ENCODE results near the gene PLA2G12B.
"Not testable (repeated sequence)": the region's sequence is repeated elsewhere in the genome, so short reads cannot be mapped to it uniquely, and the experiment has no call there.

The PLA2G12B gene

DNA sequence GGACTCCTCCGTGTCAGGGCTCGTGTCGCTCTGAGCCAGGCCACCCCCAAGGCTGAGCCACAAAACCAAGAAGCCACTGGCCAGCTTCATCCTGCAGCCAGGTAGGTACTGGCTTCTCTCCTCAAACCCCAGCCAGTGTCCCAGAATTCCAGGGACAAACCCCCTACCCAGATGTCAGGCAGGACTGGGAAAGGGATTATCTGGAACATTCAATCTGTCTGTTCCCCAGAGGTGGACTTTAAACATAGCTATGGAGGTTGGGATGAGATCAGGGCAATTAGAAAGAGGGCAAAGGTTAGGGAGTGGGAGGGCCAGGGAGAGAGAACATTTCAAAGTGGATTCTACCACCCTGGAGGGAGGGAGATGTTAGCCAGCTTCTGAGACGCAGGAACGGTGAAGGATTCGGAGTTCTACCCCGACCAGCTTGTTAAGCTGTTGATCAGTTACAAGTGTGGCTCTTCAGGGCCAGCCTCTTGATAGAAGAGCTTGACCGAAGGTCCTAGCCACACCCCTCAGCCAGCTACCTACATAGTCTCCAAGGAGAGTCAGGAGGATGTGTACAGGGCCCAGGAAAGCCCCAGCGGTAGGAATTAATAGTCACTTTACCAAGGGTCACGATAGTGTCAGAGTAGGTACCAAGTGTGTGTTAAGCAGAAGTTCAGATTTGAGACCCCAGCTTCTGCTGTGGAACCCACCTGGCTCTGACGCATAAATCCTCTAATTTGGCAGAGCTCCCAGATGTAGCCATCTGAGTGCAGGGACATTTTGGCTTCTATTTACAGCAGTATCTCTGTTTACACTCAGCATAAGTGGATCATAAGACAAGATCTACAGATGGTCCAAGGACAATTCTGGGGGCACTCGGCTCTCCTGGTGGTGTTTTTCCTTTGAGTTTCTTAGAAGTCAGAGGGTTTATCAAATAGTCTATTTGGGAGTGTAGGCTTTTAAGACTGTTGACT lies at the start of gene PLA2G12B:
Gene PLA2G12B, minus strand, starts transcription at position 211 of the 959 bp plus-strand sequence. Its CDS starts 121 bp downstream, at position 90.
- Histone ChIP-seq H4K20me1 (no peaks in the 10 kb centered on the region; a peak in 1 of 22 replicates), H3K4me3 (no peak within 1 kb of the TSS), H3K27ac (no peak within 1 kb of the TSS), H3K4me1 (no peaks in the 10 kb centered on the region), H3K4me2 (no peak within 1 kb of the TSS), H3K9me3 (replicated peaks in 1 of 11) (no peaks in the 10 kb centered on the region), H3K27me3 (no peaks in the 10 kb centered on the region), H3K9ac (no peak within 1 kb of the TSS), H3K36me3 (no peaks in the 10 kb centered on the region)
- no peak for TF ChIP-seq Cebpa-rat (IDR thresholded peaks at IDR 0.05)

DNA sequence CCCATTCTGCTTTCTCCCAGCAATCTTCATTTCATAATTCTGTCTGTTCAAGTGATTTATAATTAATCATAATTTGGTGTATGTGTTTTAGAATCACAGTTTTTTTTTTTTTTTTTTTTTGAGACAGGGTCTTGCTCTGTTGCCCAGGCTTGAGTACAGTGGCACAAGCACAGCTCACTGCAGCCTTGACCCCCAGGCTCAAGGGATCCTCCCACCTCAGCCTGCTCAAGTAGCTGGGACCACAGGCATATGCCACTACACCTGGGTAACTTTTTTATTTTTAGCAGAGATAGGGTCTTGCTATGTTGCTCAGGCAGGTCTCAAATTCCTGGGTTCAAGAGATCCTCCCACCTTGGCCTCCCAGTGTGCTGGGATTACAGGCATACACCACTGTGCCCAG lies 49.2 kb upstream of the PLA2G12B start:
- TF ChIP-seq Cebpa-rat (IDR thresholded peaks at IDR 0.05), result no peak
- Histone ChIP-seq H3K9me3 (replicated peaks in 1 of 11) (peaks cover 0 to 3% (median 1%) of the 10 kb centered on the region in 11 experiments; a peak in 7 of 22 replicates), H3K27me3 (no peaks in the 10 kb centered on the region), H3K36me3 (peaks cover 49 to 98% (median 82%) of the 10 kb centered on the region in 11 experiments), H3K4me2 (no peak overlapping the region), H3K4me1 (no peaks in the 10 kb centered on the region), H4K20me1 (peaks cover 0 to 11% (median 0%) of the 10 kb centered on the region in 11 experiments; a peak in 1 of 22 replicates), H3K9ac (no peak overlapping the region), H3K4me3 (no peak overlapping the region), H3K27ac (no peak overlapping the region)

DNA sequence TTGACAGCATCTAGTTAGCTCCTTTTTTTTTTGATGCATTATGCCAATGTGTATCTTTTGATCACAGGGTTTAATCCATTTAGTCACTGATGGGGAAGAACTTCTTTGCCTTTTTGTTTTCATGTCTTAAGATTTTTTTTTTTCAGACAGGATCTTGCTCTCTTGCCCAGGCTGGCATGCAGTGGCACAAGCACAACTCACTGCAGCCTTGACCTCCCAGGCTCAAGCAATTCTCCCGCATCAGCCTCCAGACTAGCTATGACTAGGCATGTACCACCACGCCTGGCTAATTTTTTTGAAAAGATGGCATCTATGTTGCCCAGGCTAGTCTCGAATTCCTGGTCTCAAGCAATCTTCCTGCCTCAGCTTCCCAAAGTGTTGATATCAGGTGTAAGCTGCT lies 46.4 kb upstream of the PLA2G12B start:
- Histone ChIP-seq H3K4me3 (no peak overlapping the region), H3K9me3 (replicated peaks in 1 of 11) (peaks cover 16 to 30% (median 25%) of the 10 kb centered on the region in 11 experiments; a peak in 20 of 22 replicates), H3K27ac (no peak overlapping the region), H3K36me3 (peaks cover 21 to 88% (median 64%) of the 10 kb centered on the region in 11 experiments), H3K9ac (no peak overlapping the region), H3K4me1 (no peaks in the 10 kb centered on the region), H4K20me1 (no peaks in the 10 kb centered on the region), H3K27me3 (no peaks in the 10 kb centered on the region), H3K4me2 (no peak overlapping the region)
- no peak for TF ChIP-seq Cebpa-rat (IDR thresholded peaks at IDR 0.05)

- H3K27ac ChIP-seq, result no peak overlapping the region
- no peak overlapping the region for H3K4me3 ChIP-seq
- peaks cover 18 to 31% (median 29%) of the 10 kb centered on the region in 11 experiments; a peak in 20 of 22 replicates for H3K9me3 ChIP-seq (replicated peaks in 1 of 11)
- H3K9ac ChIP-seq, result no peak overlapping the region
- no peaks in the 10 kb centered on the region for H3K27me3 ChIP-seq
- no peak for TF ChIP-seq Cebpa-rat (IDR thresholded peaks at IDR 0.05)
- no peak overlapping the region for H3K4me2 ChIP-seq
- H3K4me1 ChIP-seq, result no peaks in the 10 kb centered on the region
- H3K36me3 ChIP-seq, result peaks cover 4 to 57% (median 31%) of the 10 kb centered on the region in 11 experiments; a peak in 17 of 22 replicates
- no peaks in the 10 kb centered on the region for H4K20me1 ChIP-seq
Measured at GRCh38 chr10:72997099-72997498, 42.5 kb upstream of the PLA2G12B start.

- H3K27ac ChIP-seq, H3K4me2 ChIP-seq, H3K4me1 ChIP-seq, H3K9ac ChIP-seq, H4K20me1 ChIP-seq, H3K27me3 ChIP-seq, H3K4me3 ChIP-seq: not testable (repeated sequence)
- peaks cover 0 to 50% (median 18%) of the 10 kb centered on the region in 11 experiments; a peak in 13 of 22 replicates for H3K36me3 ChIP-seq
- H3K9me3 ChIP-seq (replicated peaks in 1 of 11), result peaks cover 18 to 31% (median 29%) of the 10 kb centered on the region in 11 experiments; a peak in 20 of 22 replicates
Measured at GRCh38 chr10:72995459-72995858, 40.9 kb upstream of the PLA2G12B start.

GRCh38 chr10:72989771-72990170 lies 35.2 kb upstream of the PLA2G12B start:
- not testable (repeated sequence) for H3K9ac ChIP-seq, H3K27me3 ChIP-seq, H3K4me1 ChIP-seq, H3K4me2 ChIP-seq, H3K4me3 ChIP-seq, H3K27ac ChIP-seq, H4K20me1 ChIP-seq
- peaks cover 0 to 10% (median 0%) of the 10 kb centered on the region in 11 experiments; a peak in 1 of 22 replicates for H3K9me3 ChIP-seq (replicated peaks in 1 of 11)
- H3K36me3 ChIP-seq, result peaks cover 5 to 53% (median 22%) of the 10 kb centered on the region in 11 experiments; a peak in 17 of 22 replicates

DNA sequence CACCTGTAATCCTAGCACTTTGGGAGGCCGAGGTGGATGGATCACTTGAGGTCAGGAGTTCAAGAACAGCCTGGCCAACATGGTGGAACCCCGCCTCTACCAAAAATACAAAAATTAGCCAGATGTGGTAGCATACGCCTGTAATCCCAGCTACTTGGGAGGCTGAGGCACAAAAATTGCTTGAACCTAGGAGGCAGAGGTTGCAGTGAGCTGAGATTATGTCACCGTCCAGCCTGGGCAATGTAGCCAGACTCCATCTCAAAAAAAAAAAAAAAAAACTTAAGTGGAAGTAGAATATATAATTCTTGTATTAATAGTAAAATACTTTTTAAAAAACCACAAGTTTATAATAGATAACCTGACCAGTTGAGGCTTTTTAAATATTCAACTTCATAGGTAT lies 30.0 kb upstream of the PLA2G12B start:
- not testable (repeated sequence) for H3K27me3 ChIP-seq, H3K4me1 ChIP-seq, H3K9ac ChIP-seq, H4K20me1 ChIP-seq, H3K27ac ChIP-seq, H3K4me3 ChIP-seq, H3K4me2 ChIP-seq
- H3K9me3 ChIP-seq (replicated peaks in 1 of 11), result peaks cover 18 to 30% (median 26%) of the 10 kb centered on the region in 11 experiments
- peaks cover 2 to 28% (median 10%) of the 10 kb centered on the region in 11 experiments; a peak in 13 of 22 replicates for H3K36me3 ChIP-seq

DNA sequence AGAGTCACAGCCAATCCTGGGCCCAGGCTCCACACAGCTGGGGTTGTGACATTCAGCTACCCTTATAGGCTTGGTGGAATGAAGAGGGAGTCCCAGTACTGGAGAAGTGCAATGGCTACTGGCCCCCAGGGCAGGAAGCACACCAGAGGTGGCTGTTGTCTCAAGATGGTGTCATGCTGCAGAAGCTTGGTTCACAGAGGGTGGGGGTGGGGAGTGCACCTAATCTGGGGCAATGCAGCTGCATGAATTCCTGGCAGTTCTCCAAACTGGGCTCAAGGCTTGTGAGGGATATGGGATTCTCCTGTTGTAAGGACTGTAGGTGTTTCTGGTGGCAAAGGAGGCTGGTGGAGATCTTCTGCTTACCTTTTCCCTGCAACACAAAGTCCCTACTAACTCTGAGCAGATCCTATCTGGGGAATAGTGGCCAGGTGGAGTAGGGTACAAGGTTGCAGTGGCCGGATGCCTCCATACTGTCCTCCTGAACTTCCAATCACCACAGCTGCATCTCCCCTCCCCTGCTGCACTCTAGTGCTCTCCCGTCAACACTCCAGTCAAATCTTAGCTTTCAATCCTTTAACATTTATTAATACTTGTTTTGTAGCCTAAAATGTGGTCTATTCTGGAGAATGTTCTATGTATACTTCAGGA lies 27.4 kb upstream of the PLA2G12B start:
- H3K27me3 ChIP-seq, result no peaks in the 10 kb centered on the region
- peaks cover 0 to 11% (median 0%) of the 10 kb centered on the region in 11 experiments; a peak in 2 of 22 replicates for H3K36me3 ChIP-seq
- no peaks in the 10 kb centered on the region for H4K20me1 ChIP-seq
- no peaks in the 10 kb centered on the region for H3K4me1 ChIP-seq
- no peak overlapping the region for H3K4me2 ChIP-seq
- no peak overlapping the region for H3K27ac ChIP-seq
- TF ChIP-seq Cebpa-rat (IDR thresholded peaks at IDR 0.05), result no peak
- H3K4me3 ChIP-seq, result no peak overlapping the region
- no peak overlapping the region for H3K9ac ChIP-seq
- peaks cover 44 to 55% (median 51%) of the 10 kb centered on the region in 11 experiments for H3K9me3 ChIP-seq (replicated peaks in 1 of 11)

Measured in BLaER1 treated with 17β-estradiol and CSF1 and Interleukin-3, amounts not matched to agents 10 nM and 100 nM (cell line).